Sciatic nerve (tissue), 2 donors: ENCODE measurements around the gene LRRN2. TPM values are rescaled to one million over a fixed set of nuclear protein-coding genes. Genes with fewer than 3 reads are reported as not detected.

ENCODE experiments used
- ATAC-seq: fragments of 200-7000 bp; cut with Tn5 transposase; one replicate; pipeline ENCODE4 v1.9.1; 2020; ENCODE audit warnings: mild to moderate bottlenecking, moderate library complexity
- DNase-seq: peaks from one replicate; pipeline ENCODE4 v3.0.0-alpha.2; 2020; ENCODE audit warnings: low spot score
- intact Hi-C: fragments of 100-400 bp; cut with DNase I; formaldehyde crosslinking; loops from one replicate; pipeline ENCODE4 v1.14.2; 2022
- total RNA-seq: library from RNA; stranded (reverse); fragmentation: NEBNext Ultra II Directional; extraction: Animal tissue kit (Norgen Biotek cat#: 25700); gene quantifications from one replicate; pipeline ENCODE4 v1.2.1, GENCODE V29; 2021
- donor health status: DM: no; HTN: no; CAD: no.
- donor health status: DM: no; HTN: no; CAD: no.

The LRRN2 gene
- total RNA-seq, 1 donor from 2014 or later = 12.0 TPM

GRCh38 chr1:204672482-204673121 is 12.9 kb downstream of the LRRN2 start:
- DNase-seq (no peak), ATAC-seq (no peak)
- intact Hi-C loops = no loop called here

GRCh38 chr1:204672069-204672468 is 13.5 kb downstream of the LRRN2 start:
- DNase-seq = no peak
- ATAC-seq = no peak
- intact Hi-C loops = no loop called here

DNA sequence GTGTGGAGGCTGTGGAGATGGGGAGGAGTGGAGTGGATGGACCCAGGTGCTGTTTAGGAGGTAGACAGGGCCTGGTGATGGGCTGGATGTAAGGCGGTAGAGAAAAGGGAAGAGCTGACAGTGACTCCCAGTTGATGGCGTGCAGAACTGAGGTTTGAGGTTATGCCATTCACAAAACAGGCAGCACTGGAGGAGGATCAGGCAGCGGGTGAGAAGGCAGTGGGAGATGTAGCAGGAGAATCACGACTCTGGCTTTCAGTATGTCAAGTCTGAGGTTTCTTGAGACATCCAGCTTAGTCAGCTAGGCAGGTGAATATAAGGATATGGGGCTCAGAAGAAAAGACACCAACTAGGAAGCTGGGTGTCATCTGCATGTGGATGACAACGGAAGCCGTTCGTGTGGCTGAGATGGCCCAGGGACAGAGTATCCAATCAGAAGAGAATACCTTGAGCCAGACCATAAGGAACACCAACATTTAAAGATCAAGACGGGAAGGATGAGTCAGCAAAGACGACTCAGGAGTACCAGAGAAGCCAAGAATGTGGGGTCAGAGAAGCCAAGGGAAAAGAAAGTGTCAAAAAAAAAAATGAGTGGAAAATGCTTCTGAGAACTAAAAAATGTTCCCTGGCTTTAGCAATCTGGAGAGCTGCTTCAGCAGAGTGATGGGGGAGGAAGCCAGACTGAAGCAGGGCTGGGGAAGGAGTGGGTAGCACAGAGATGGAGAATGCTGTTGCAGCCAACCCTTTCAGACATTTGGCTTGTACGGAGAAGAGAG is 15.2 kb downstream of the LRRN2 start:
- peak; percentile 79 for ATAC-seq
- DNase-seq = no peak
- intact Hi-C loops = no loop called here

GRCh38 chr1:204669579-204669978 is 16.0 kb downstream of the LRRN2 start:
- intact Hi-C loops = no loop called here
- no peak for ATAC-seq
- no peak for DNase-seq

- ATAC-seq = no peak
- no peak for DNase-seq
- intact Hi-C loops = no loop called here
Measured at GRCh38 chr1:204664384-204664651, 21.2 kb downstream of the LRRN2 start.

- ATAC-seq (no peak), DNase-seq (no peak)
- intact Hi-C loops = no loop called here
Measured at GRCh38 chr1:204663644-204664383, 21.7 kb downstream of the LRRN2 start.

- DNase-seq (no peak), ATAC-seq (no peak)
- intact Hi-C loops = no loop called here
Measured at GRCh38 chr1:204662530-204662929, 23.0 kb downstream of the LRRN2 start.

GRCh38 chr1:204660509-204660908 is 25.0 kb downstream of the LRRN2 start:
- DNase-seq (no peak), ATAC-seq (peak; percentile 93)
- intact Hi-C loops = no loop called here

GRCh38 chr1:204659056-204659455 is 26.5 kb downstream of the LRRN2 start:
- DNase-seq (no peak), ATAC-seq (no peak)
- intact Hi-C loops = no loop called here

- intact Hi-C loops = no loop called here
- ATAC-seq (no peak), DNase-seq (no peak)
Measured at GRCh38 chr1:204658295-204658694, 27.2 kb downstream of the LRRN2 start.

GRCh38 chr1:204653590-204654340 is 31.8 kb downstream of the LRRN2 start:
- intact Hi-C loops = no loop called here
- DNase-seq (no peak), ATAC-seq (no peak)

DNA sequence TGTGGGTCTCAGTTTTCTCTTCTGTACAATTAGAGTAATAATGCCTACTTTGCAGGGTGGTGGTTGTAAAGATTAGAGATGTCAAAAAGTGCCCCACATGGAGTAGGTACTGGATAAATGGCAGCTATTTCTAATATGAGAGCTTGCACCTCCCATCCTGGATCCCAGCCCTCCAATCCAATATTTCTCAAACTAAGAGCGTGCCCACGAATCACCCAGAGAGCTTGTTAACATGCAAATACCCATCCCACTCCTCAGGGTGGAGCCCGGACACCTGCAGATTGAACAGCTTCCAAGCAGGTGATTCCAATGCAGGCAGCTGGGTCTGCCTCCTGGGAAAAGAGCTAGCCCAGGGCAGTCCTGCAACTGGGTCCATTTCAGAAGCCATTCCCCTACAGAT is 33.0 kb downstream of the LRRN2 start:
- intact Hi-C loops = no loop called here
- no peak for DNase-seq
- no peak for ATAC-seq

DNA sequence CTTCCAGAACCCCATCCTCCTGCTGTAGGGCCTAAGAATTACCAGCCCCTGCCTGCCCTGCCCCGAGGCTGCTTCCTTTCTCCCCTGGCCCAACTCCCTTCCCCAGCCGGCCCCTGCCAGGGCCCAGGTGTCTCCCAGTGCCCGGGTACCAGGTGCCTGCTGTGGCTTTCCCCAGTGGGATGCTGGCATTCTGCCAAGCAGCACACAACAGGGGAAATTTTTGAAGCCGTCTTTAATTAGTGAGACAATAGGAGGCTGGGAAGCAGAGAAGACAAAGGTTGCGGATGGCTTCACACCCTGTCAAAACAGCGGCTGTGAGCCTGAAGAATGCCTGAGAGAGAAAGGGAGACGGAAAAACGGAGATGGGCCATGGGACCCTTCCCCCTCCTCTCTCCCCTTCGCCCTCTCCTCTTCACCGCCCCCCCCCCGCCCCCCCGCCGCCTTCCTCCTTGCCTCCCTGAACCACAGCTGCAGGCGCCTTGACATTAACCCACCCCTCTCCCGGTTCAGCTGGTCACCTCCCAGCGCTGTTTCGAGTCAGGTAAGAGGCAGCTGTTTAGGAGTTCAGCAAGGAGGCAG is 33.6 kb downstream of the LRRN2 start:
- intact Hi-C loops = no loop called here
- ATAC-seq (no peak), DNase-seq (no peak)

GRCh38 chr1:204650911-204651570 is 34.5 kb downstream of the LRRN2 start:
- ATAC-seq (no peak), DNase-seq (no peak)
- intact Hi-C loops = no loop called here

DNA sequence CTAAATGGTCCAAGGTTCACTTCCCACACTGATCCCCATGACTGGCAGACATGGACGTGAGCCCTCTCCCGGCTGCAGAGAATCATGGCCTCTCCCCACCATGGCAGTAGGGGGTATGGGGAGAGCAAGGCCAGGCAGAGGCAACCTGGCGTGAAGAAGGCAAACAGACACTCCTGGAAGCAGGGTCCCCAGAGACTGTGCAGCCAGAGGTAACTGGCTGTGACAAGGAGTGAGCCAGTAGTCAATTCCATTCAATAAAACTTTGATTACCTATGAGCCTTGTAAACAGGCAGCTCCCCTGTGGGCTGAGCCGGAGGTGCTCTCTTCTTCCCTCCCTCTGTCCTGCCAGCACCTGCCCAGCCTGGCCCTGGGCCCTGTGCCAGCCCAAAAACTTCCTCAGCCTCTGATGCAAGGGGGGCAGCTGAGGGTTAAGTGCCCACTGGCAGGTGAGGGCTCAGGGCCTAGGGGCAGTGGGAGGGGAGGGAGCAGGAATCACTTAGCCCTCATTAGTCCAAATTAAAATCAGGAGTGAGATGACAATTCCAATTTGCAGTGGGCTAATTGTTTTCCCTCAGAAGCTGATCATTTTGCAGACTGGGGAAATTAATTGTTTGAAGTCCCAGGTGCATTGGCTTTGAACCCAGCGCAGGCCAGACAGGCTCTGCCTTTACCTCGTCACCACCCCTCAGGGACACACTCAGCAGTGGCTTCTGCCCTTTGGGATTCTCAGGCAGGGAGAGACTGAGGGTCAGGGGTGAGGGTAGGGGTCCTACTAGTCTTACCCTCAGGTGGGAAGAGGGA is 35.6 kb downstream of the LRRN2 start:
- ATAC-seq = no peak
- intact Hi-C loops = no loop called here

GRCh38 chr1:204648576-204648975 is 37.0 kb downstream of the LRRN2 start:
- ATAC-seq = no peak
- intact Hi-C loops = no loop called here
- no peak for DNase-seq

More for the DNA sequence above, 35.6 kb downstream of the LRRN2 start:
- DNase-seq = no peak

DNA sequence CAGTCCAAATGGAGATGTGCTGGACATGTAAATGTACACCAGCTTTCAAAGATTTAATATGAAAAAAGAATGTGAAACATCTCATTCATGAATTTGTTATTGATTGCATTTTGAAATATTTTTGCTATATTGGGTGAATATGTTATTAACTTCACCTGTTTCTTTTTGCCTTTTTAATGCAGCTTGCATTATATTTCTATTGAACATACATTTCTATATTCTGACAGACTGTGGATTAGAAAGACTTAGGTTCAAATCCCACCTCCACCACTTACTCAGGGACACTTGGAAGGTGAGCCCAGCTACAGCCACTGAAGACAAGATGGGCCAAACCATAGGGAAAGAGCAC is 37.8 kb downstream of the LRRN2 start:
- no peak for ATAC-seq
- intact Hi-C loops = no loop called here

DNA sequence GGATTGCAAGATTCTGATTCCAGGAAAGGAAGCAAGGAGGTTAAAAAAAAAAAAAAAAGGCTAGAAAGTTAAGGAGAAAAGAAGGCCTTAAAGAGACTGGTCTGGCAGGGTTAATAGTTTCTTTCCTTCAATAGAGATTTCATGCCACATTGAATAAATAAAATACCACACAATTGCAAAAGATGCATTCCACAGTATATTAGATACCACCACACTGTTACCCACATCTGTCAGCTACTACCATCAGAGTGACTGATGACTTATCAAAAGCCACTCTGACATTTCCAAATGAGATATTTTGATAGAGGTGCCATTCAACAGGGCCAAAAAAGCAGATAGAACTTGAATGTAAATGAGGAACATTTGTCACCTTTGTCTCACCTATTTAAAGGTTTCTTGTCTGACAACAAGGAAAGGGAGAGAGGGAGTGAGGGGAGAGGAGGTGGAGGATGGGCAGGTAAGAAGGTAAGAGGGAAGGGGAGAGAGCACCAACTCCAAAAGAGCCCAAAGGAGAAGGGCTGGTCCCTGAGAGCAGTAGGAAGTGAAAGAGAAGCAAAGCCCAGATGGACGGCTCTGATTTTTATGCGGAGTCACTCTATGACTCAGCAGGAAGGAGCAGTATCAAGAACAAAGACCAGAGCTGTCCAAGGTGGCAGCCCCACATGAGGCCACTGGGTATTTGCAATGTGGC is 38.3 kb downstream of the LRRN2 start:
- ATAC-seq (peak; percentile 55), DNase-seq (no peak)
- intact Hi-C loops = no loop called here

More for the DNA sequence above, 37.8 kb downstream of the LRRN2 start:
- DNase-seq = no peak
